ENCODE data around the gene MAD1L1.

- TF ChIP-seq EZH2 (IDR thresholded peaks at IDR 0.05; ENCODE audit: insufficient read depth, poor library complexity, severe bottlenecking) (no peak), EZH2phosphoT487 (IDR thresholded peaks at IDR 0.05; ENCODE audit: insufficient read depth, low read depth) (no peak)
These were observed 91.1 kb downstream of the MAD1L1 start for GRCh38 chr7:2141651-2142050.
